HEK293 (cell line): ENCODE data around the gene TMEM151A.

Experiments
- CTCF ChIA-PET: fragments of 350-600 bp; formaldehyde crosslinking; extraction: SDS; loops from one replicate; lab custom pipeline; 2021; ENCODE audit warnings: antibody characterized with exemption; lab: Yijun Ruan, JAX
- POLR2A ChIA-PET: fragments of 300-600 bp; formaldehyde crosslinking; extraction: SDS; loops from one replicate; lab custom pipeline; 2020; ENCODE audit warnings: antibody characterized with exemption, inconsistent platforms; lab: Yijun Ruan, JAX
- H3K27ac ChIP-seq: fragments of 200-500 bp; sonication (Bioruptor generic); 2 replicates; pipeline ENCODE4 v1.5.1; 2014; ENCODE audit warnings: low read depth, low read length, control low read depth, inconsistent platforms; ENCODE audit errors: extremely low read depth
- H3K36me3 ChIP-seq, 2 experiments: fragments of 200-500 bp in 1 of 2; sonication (Bioruptor generic) in 1 of 2; 1 replicate in 1 of 2; 2 replicates in 1 of 2; pipeline ENCODE4 v1.5.1; 2014 to 2017; ENCODE audit warnings: inconsistent platforms in 2 of 2, low read length in 2 of 2; ENCODE audit not compliant: control insufficient read depth in 2 of 2, insufficient read depth in 1 of 2
- H3K4me1 ChIP-seq: fragments of 200-500 bp; sonication (Bioruptor generic); 2 replicates; pipeline ENCODE4 v1.5.1; 2014; ENCODE audit warnings: mild to moderate bottlenecking, low read length, inconsistent platforms; ENCODE audit not compliant: control insufficient read depth, insufficient read depth
- H3K4me3 ChIP-seq: 2 replicates; pipeline ENCODE4 v1.5.1; 2011; ENCODE audit warnings: low read depth, mild to moderate bottlenecking, control low read depth, low read length, moderate library complexity
- H3K9me3 ChIP-seq: fragments of 200-500 bp; sonication (Bioruptor generic); 2 replicates; pipeline ENCODE4 v1.5.1; 2014; ENCODE audit warnings: low read depth, low read length, inconsistent platforms; ENCODE audit not compliant: control insufficient read depth, insufficient read depth
- BCL6B ChIP-seq: fragments of 450-650 bp; formaldehyde crosslinking; IDR thresholded peaks from 2 replicates; pipeline ENCODE4 v1.5.1; 2017; ENCODE audit warnings: missing biosample characterization, missing genetic modification characterization
- KLF16 ChIP-seq: fragments of 450-650 bp; formaldehyde crosslinking; IDR thresholded peaks from 2 replicates; pipeline ENCODE4 v1.5.1; 2017; ENCODE audit warnings: missing biosample characterization, missing genetic modification characterization
- TCF7L2 ChIP-seq: IDR thresholded peaks from 2 replicates; pipeline ENCODE4 v1.6.1; 2011; ENCODE audit warnings: low read depth, mild to moderate bottlenecking, inconsistent platforms, low read length, moderate library complexity, borderline replicate concordance
- ZNF132 ChIP-seq: fragments of 450-650 bp; formaldehyde crosslinking; IDR thresholded peaks from 2 replicates; pipeline ENCODE4 v1.5.1; 2017; ENCODE audit warnings: missing biosample characterization, missing genetic modification characterization, borderline replicate concordance
- ZNF18 ChIP-seq: fragments of 450-650 bp; formaldehyde crosslinking; IDR thresholded peaks from 2 replicates; pipeline ENCODE4 v1.5.1; 2016; ENCODE audit warnings: missing biosample characterization, missing genetic modification characterization
- ZNF184 ChIP-seq: fragments of 450-650 bp; IDR thresholded peaks from 2 replicates; pipeline ENCODE4 v1.5.1; 2018; ENCODE audit warnings: missing biosample characterization, mild to moderate bottlenecking, missing genetic modification characterization
- ZNF311 ChIP-seq: fragments of 450-650 bp; formaldehyde crosslinking; IDR thresholded peaks from 2 replicates; pipeline ENCODE4 v1.5.1; 2017; ENCODE audit warnings: missing biosample characterization, missing genetic modification characterization, borderline replicate concordance
- ZNF513 ChIP-seq: fragments of 450-650 bp; IDR thresholded peaks from 2 replicates; pipeline ENCODE4 v1.5.1; 2018; ENCODE audit warnings: missing biosample characterization, missing genetic modification characterization
- ZNF544 ChIP-seq: fragments of 450-650 bp; formaldehyde crosslinking; IDR thresholded peaks from 2 replicates; pipeline ENCODE4 v1.5.0; 2017; ENCODE audit warnings: missing biosample characterization, missing genetic modification characterization
- ZNF654 ChIP-seq: fragments of 450-650 bp; formaldehyde crosslinking; IDR thresholded peaks from 2 replicates; pipeline ENCODE4 v1.5.1; 2016; ENCODE audit warnings: low read depth, missing biosample characterization, missing genetic modification characterization
- ZNF747 ChIP-seq: fragments of 450-650 bp; formaldehyde crosslinking; IDR thresholded peaks from 2 replicates; pipeline ENCODE4 v1.5.1; 2016; ENCODE audit warnings: missing biosample characterization, missing genetic modification characterization
- TF ChIP-seq, protein P1 (sequence below): fragments of 450-650 bp; formaldehyde crosslinking; conservative IDR thresholded peaks from 2 replicates; pipeline ENCODE4 v1.5.1; 2016; ENCODE audit warnings: low read depth, missing biosample characterization, missing genetic modification characterization
- TF ChIP-seq, protein P2 (sequence below): fragments of 450-650 bp; formaldehyde crosslinking; IDR thresholded peaks from 2 replicates; pipeline ENCODE4 v1.5.1; 2016; ENCODE audit warnings: missing biosample characterization, missing genetic modification characterization, low read depth
- TF ChIP-seq, protein P3 (sequence below): fragments of 450-650 bp; formaldehyde crosslinking; IDR thresholded peaks from 2 replicates; pipeline ENCODE4 v1.5.1; 2016; ENCODE audit warnings: missing biosample characterization, missing genetic modification characterization
- TF ChIP-seq, protein P4 (sequence below): fragments of 450-650 bp; formaldehyde crosslinking; IDR thresholded peaks from 2 replicates; pipeline ENCODE4 v1.5.1; 2016; ENCODE audit warnings: missing biosample characterization, missing genetic modification characterization
- TF ChIP-seq, protein P5 (sequence below): fragments of 450-650 bp; formaldehyde crosslinking; IDR thresholded peaks from 2 replicates; pipeline ENCODE4 v1.5.1; 2016; ENCODE audit warnings: missing biosample characterization, missing genetic modification characterization, low read depth

TMEM151A gene

DNA sequence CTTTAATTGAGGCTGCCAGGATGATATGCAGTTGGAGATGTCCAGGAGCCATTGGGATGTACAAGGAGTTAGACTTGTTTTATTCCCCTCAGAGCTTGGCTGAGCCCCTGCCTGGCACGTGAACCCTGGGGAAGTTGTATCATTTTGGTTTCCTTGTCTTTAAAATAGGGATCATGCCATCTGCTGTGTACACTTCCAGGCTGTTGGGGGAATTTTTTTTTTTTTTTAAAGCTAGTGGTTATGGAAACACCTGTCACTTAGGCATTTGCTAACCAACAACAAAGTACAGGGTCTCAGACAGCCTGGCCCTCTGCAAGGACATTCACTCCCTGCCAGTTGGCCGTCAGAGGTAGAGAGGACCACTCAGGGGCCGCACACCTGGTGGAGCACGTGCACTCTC, 31.7 kb upstream of the TMEM151A start:
- POLR2A ChIA-PET: interaction anchor here (1.1 kb wide), 1 partner anchor 8 kb away, joined by 8 read pairs; the partner anchor contains the start of gene RAB1B
- TF ChIP-seq TCF7L2: no peak
- TF ChIP-seq, all 188 proteins: peak for 0
- Histone ChIP-seq H3K27ac (no peak overlapping the region), H3K4me1 (no peaks in the 10 kb centered on the region), H3K36me3 (peaks cover 3 to 59% of the 10 kb centered on the region in 2 experiments; a peak in 1 of 3 replicates), H3K4me3 (no peak overlapping the region), H3K9me3 (no peaks in the 10 kb centered on the region)
- CTCF ChIA-PET: interaction anchor here (0.6 to 1.3 kb wide), 4 partner anchors 14 to 834 kb away, joined by 3 to 6 read pairs (median 4); no protein-coding TSS in a partner anchor

- no peak overlapping the region for H3K27ac ChIP-seq
- ChIA-PET CTCF (interaction anchor here (0.9 to 2.5 kb wide), 3 partner anchors 20 to 50 kb away, joined by 4 to 15 read pairs (median 4); no protein-coding TSS in a partner anchor), POLR2A (no interaction called here)
- no peak overlapping the region for H3K4me3 ChIP-seq
- no peaks in the 10 kb centered on the region for H3K9me3 ChIP-seq
- peaks cover 3 to 75% of the 10 kb centered on the region in 2 experiments; a peak in 1 of 3 replicates for H3K36me3 ChIP-seq
- H3K4me1 ChIP-seq: no peaks in the 10 kb centered on the region
- TF ChIP-seq ZNF132 (tag by site-specific recombination) (no peak), KLF16 (tag by site-specific recombination) (no peak), ZNF513 (tag by site-specific recombination) (no peak), ZNF18 (tag by site-specific recombination) (no peak), ZNF184 (tag by site-specific recombination) (no peak), ZNF747 (tag by site-specific recombination) (no peak), ZNF654 (tag by site-specific recombination) (no peak), ZNF544 (tag by site-specific recombination) (no peak), BCL6B (tag by site-specific recombination) (no peak), ZNF311 (tag by site-specific recombination) (no peak)
- TF ChIP-seq, protein P1, sequence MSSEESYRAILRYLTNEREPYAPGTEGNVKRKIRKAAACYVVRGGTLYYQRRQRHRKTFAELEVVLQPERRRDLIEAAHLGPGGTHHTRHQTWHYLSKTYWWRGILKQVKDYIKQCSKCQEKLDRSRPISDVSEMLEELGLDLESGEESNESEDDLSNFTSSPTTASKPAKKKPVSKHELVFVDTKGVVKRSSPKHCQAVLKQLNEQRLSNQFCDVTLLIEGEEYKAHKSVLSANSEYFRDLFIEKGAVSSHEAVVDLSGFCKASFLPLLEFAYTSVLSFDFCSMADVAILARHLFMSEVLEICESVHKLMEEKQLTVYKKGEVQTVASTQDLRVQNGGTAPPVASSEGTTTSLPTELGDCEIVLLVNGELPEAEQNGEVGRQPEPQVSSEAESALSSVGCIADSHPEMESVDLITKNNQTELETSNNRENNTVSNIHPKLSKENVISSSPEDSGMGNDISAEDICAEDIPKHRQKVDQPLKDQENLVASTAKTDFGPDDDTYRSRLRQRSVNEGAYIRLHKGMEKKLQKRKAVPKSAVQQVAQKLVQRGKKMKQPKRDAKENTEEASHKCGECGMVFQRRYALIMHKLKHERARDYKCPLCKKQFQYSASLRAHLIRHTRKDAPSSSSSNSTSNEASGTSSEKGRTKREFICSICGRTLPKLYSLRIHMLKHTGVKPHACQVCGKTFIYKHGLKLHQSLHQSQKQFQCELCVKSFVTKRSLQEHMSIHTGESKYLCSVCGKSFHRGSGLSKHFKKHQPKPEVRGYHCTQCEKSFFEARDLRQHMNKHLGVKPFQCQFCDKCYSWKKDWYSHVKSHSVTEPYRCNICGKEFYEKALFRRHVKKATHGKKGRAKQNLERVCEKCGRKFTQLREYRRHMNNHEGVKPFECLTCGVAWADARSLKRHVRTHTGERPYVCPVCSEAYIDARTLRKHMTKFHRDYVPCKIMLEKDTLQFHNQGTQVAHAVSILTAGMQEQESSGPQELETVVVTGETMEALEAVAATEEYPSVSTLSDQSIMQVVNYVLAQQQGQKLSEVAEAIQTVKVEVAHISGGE (tag by site-specific recombination): no peak
- TF ChIP-seq, protein P2, sequence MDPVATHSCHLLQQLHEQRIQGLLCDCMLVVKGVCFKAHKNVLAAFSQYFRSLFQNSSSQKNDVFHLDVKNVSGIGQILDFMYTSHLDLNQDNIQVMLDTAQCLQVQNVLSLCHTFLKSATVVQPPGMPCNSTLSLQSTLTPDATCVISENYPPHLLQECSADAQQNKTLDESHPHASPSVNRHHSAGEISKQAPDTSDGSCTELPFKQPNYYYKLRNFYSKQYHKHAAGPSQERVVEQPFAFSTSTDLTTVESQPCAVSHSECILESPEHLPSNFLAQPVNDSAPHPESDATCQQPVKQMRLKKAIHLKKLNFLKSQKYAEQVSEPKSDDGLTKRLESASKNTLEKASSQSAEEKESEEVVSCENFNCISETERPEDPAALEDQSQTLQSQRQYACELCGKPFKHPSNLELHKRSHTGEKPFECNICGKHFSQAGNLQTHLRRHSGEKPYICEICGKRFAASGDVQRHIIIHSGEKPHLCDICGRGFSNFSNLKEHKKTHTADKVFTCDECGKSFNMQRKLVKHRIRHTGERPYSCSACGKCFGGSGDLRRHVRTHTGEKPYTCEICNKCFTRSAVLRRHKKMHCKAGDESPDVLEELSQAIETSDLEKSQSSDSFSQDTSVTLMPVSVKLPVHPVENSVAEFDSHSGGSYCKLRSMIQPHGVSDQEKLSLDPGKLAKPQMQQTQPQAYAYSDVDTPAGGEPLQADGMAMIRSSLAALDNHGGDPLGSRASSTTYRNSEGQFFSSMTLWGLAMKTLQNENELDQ (tag by site-specific recombination): no peak
- TF ChIP-seq, protein P3, sequence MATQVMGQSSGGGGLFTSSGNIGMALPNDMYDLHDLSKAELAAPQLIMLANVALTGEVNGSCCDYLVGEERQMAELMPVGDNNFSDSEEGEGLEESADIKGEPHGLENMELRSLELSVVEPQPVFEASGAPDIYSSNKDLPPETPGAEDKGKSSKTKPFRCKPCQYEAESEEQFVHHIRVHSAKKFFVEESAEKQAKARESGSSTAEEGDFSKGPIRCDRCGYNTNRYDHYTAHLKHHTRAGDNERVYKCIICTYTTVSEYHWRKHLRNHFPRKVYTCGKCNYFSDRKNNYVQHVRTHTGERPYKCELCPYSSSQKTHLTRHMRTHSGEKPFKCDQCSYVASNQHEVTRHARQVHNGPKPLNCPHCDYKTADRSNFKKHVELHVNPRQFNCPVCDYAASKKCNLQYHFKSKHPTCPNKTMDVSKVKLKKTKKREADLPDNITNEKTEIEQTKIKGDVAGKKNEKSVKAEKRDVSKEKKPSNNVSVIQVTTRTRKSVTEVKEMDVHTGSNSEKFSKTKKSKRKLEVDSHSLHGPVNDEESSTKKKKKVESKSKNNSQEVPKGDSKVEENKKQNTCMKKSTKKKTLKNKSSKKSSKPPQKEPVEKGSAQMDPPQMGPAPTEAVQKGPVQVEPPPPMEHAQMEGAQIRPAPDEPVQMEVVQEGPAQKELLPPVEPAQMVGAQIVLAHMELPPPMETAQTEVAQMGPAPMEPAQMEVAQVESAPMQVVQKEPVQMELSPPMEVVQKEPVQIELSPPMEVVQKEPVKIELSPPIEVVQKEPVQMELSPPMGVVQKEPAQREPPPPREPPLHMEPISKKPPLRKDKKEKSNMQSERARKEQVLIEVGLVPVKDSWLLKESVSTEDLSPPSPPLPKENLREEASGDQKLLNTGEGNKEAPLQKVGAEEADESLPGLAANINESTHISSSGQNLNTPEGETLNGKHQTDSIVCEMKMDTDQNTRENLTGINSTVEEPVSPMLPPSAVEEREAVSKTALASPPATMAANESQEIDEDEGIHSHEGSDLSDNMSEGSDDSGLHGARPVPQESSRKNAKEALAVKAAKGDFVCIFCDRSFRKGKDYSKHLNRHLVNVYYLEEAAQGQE (tag by site-specific recombination): no peak
- TF ChIP-seq, protein P4, sequence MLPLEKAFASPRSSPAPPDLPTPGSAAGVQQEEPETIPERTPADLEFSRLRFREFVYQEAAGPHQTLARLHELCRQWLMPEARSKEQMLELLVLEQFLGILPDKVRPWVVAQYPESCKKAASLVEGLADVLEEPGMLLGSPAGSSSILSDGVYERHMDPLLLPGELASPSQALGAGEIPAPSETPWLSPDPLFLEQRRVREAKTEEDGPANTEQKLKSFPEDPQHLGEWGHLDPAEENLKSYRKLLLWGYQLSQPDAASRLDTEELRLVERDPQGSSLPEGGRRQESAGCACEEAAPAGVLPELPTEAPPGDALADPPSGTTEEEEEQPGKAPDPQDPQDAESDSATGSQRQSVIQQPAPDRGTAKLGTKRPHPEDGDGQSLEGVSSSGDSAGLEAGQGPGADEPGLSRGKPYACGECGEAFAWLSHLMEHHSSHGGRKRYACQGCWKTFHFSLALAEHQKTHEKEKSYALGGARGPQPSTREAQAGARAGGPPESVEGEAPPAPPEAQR (tag by site-specific recombination): no peak
- TF ChIP-seq, protein P5, sequence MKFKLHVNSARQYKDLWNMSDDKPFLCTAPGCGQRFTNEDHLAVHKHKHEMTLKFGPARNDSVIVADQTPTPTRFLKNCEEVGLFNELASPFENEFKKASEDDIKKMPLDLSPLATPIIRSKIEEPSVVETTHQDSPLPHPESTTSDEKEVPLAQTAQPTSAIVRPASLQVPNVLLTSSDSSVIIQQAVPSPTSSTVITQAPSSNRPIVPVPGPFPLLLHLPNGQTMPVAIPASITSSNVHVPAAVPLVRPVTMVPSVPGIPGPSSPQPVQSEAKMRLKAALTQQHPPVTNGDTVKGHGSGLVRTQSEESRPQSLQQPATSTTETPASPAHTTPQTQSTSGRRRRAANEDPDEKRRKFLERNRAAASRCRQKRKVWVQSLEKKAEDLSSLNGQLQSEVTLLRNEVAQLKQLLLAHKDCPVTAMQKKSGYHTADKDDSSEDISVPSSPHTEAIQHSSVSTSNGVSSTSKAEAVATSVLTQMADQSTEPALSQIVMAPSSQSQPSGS (tag by site-specific recombination): no peak
Measured at GRCh38 chr11:66261578-66261977, 30.1 kb upstream of the TMEM151A start.
